DMS53 (cell line): Measurements from ENCODE around the gene ADCY9.

Source experiments
- DNase-seq: peaks from one replicate; lab custom pipeline; 2025; lab: John Stamatoyannopoulos, UW

Gene ADCY9

GRCh38 chr16:4032768-4033167 is 83.5 kb downstream of the ADCY9 start:
- no peak for DNase-seq

- no peak for DNase-seq
These were observed 88.1 kb downstream of the ADCY9 start for GRCh38 chr16:4028144-4028543.

- DNase-seq, result no peak
These were observed 89.4 kb downstream of the ADCY9 start for GRCh38 chr16:4026854-4027253.

- no peak for DNase-seq
These were observed 90.8 kb downstream of the ADCY9 start for GRCh38 chr16:4025428-4025827.

- DNase-seq, result no peak
These were observed 94.3 kb downstream of the ADCY9 start for GRCh38 chr16:4021916-4022315.

GRCh38 chr16:4021070-4021779 is 95.0 kb downstream of the ADCY9 start:
- peak; percentile 93 for DNase-seq

GRCh38 chr16:4019371-4019791 is 96.9 kb downstream of the ADCY9 start:
- peak; percentile 6 for DNase-seq

- peak; percentile 4 for DNase-seq
These were observed 97.9 kb downstream of the ADCY9 start for GRCh38 chr16:4018391-4018790.

- no peak for DNase-seq
These were observed 98.4 kb downstream of the ADCY9 start for GRCh38 chr16:4017807-4018206.

GRCh38 chr16:4016658-4017057 is 99.6 kb downstream of the ADCY9 start:
- no peak for DNase-seq

GRCh38 chr16:4016005-4016352 is 100.3 kb downstream of the ADCY9 start:
- DNase-seq, result no peak

- DNase-seq, result no peak
These were observed 100.8 kb downstream of the ADCY9 start for GRCh38 chr16:4015275-4016004.

GRCh38 chr16:4011940-4012629 is 104.2 kb downstream of the ADCY9 start:
- no peak for DNase-seq

GRCh38 chr16:4011225-4011939 is 104.9 kb downstream of the ADCY9 start:
- DNase-seq, result no peak

- DNase-seq, result no peak
These were observed 105.8 kb downstream of the ADCY9 start for GRCh38 chr16:4010225-4011158.

GRCh38 chr16:4009177-4009576 is 107.1 kb downstream of the ADCY9 start:
- DNase-seq, result no peak

- no peak for DNase-seq
These were observed 108.1 kb downstream of the ADCY9 start for GRCh38 chr16:4008116-4008515.

- no peak for DNase-seq
These were observed 109.7 kb downstream of the ADCY9 start for GRCh38 chr16:4006397-4006999.

GRCh38 chr16:4005731-4006130 is 110.5 kb downstream of the ADCY9 start:
- DNase-seq, result no peak

- no peak for DNase-seq
These were observed 111.0 kb downstream of the ADCY9 start for GRCh38 chr16:4005281-4005680.

GRCh38 chr16:4004206-4004605 is 112.0 kb downstream of the ADCY9 start:
- no peak for DNase-seq
